Measurements from ENCODE around the gene GAD1.

Gene GAD1

GRCh38 chr2:170897108-170897507, 80.4 kb downstream of the GAD1 start:
- no peak for DNase-seq

- no peak for DNase-seq
Measured at GRCh38 chr2:170905864-170906263, 89.2 kb downstream of the GAD1 start.

All from activated CD4-positive, alpha-beta T cell treated with anti-CD3 and anti-CD28 coated beads, Interleukin-2, Interleukin-6, amounts not matched to agents 100 ng/mL and 50 ng/mL, durations not matched to agents 16 hours and 8 hours (primary cell).